ENCODE results near the gene VAV1. TPM values are rescaled to one million over a fixed set of nuclear protein-coding genes. Genes with fewer than 3 reads are reported as not detected.

VAV1 gene
- total and polyA plus RNA-seq, 9 of the 15 experiments (the other 6 are each of a cell fraction or from before 2014, with no cell fraction given) = 0.46 to 20.1 (median 11.1) TPM

DNA sequence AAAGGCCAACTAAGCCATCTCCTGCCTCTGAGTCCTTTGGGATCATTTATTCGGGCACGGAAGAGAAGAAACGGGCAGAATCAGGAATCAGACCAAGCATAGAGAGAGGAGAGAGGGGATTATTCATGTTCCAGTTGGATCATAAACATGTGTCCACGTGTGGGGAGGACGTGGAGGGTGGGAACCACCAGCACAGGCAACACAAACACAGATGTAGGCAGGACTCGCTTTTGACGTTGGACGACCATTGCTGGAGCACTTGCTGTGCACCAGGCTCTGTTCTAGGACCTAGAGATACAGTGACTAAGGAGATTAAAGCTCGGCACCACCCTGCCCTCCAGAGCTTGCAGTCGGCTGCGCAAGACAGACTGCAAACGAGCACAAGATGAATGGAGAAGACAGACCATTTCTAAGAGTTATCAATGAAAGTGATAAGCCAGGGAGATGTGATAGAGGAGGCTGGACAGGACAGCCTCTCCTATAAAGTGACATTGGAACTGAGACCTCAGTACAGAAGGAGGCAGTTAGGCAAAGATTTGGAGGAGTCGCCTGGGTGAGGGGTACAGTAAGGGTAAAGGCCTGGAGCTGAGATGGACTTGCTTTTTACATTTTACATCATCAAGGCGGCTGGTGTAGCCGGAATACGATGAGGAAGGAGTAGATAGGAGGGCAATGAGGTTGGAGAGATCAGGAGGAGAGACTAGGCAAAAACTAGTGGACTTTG is 6.0 kb upstream of the VAV1 start (continued):
- TF ChIP-seq POLR3G (IDR thresholded peaks at IDR 0.05; ENCODE audit: extremely low read depth, insufficient read length, insufficient replicate concordance) = no peak
- TF ChIP-seq PYGO2 (tag; IDR thresholded peaks at IDR 0.05) = no peak
- TF ChIP-seq KHSRP (IDR thresholded peaks at IDR 0.05) = no peak
- TF ChIP-seq ARID3A (IDR thresholded peaks at IDR 0.05; ENCODE audit: borderline replicate concordance, low read depth, low read length) = no peak
- TF ChIP-seq THAP12 (CRISPR knock-in tag; IDR thresholded peaks at IDR 0.05) = no peak
- TF ChIP-seq MCM3 (IDR thresholded peaks at IDR 0.05) = no peak
- TF ChIP-seq ZSCAN29 (IDR thresholded peaks at IDR 0.05) = no peak
- no peak for TF ChIP-seq CCNT2 (IDR thresholded peaks at IDR 0.05; ENCODE audit: borderline replicate concordance, extremely low read depth, insufficient read length, low read depth, low read length)
- no peak for TF ChIP-seq MAFK (IDR thresholded peaks at IDR 0.05; ENCODE audit: low read length)
- TF ChIP-seq CBX8 (IDR thresholded peaks at IDR 0.05; ENCODE audit: borderline replicate concordance, extremely low read depth, low read depth, low read length, poor library complexity, severe bottlenecking) = no peak
- no peak for TF ChIP-seq ZNF511 (CRISPR knock-in tag; IDR thresholded peaks at IDR 0.05)
- TF ChIP-seq ELF2 (CRISPR knock-in tag; IDR thresholded peaks at IDR 0.05) = no peak
- no peak for TF ChIP-seq HDAC6 (IDR thresholded peaks at IDR 0.05; ENCODE audit: low read depth, low read length)
- TF ChIP-seq TSC22D4 (tag; IDR thresholded peaks at IDR 0.05) = no peak
- no peak for TF ChIP-seq FOXJ2 (tag; IDR thresholded peaks at IDR 0.05)
- TF ChIP-seq ETV5 (CRISPR knock-in tag; IDR thresholded peaks at IDR 0.05; ENCODE audit: low read depth) = no peak
- TF ChIP-seq KDM2B (CRISPR knock-in tag; IDR thresholded peaks at IDR 0.05) = no peak
- no peak for TF ChIP-seq ZNF639 (CRISPR knock-in tag; conservative IDR thresholded peaks at IDR 0.05 in 1 of 2, IDR thresholded peaks at IDR 0.05 in 1 of 2)
- no peak for TF ChIP-seq SNIP1 (IDR thresholded peaks at IDR 0.05; ENCODE audit: low read depth)
- TF ChIP-seq COPS2 (conservative IDR thresholded peaks at IDR 0.05) = no peak
- TF ChIP-seq KAT2B (IDR thresholded peaks at IDR 0.05; ENCODE audit: low read depth, low read length) = no peak

All from K562 (cell line).